DND-41 (cell line): Measurements from ENCODE around the gene PLD6.

ENCODE experiments used
- EZH2 ChIP-seq: IDR thresholded peaks from 3 replicates; pipeline ENCODE4 v1.6.1; 2012; ENCODE audit warnings: borderline replicate concordance, low read depth, mild to moderate bottlenecking, moderate library complexity, low read length, inconsistent platforms; ENCODE audit not compliant: severe bottlenecking
- TF ChIP-seq, protein P1 (sequence below): IDR thresholded peaks from 2 replicates; pipeline ENCODE4 v1.5.1; 2012; ENCODE audit warnings: borderline replicate concordance, low read length, moderate library complexity, mild to moderate bottlenecking; ENCODE audit not compliant: poor library complexity, severe bottlenecking; ENCODE audit errors: extremely low read depth

DNA sequence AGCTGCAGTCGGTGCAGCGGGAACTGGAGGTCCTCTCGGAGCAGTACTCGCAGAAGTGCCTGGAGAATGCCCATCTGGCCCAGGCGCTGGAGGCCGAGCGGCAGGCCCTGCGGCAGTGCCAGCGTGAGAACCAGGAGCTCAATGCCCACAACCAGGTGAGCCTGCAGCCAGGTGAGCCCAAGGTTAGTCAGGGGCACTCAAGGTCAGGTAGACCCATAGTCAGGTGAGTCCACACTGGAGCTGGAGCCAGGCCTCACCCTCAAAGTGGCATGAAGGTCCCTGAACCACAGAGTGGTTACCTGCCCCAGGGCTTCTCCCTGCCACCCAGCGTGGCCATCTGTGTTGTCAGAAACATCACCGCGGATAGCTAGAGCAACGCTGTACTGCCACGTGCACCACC lies 32.2 kb downstream of the PLD6 start:
- TF ChIP-seq, protein P1, sequence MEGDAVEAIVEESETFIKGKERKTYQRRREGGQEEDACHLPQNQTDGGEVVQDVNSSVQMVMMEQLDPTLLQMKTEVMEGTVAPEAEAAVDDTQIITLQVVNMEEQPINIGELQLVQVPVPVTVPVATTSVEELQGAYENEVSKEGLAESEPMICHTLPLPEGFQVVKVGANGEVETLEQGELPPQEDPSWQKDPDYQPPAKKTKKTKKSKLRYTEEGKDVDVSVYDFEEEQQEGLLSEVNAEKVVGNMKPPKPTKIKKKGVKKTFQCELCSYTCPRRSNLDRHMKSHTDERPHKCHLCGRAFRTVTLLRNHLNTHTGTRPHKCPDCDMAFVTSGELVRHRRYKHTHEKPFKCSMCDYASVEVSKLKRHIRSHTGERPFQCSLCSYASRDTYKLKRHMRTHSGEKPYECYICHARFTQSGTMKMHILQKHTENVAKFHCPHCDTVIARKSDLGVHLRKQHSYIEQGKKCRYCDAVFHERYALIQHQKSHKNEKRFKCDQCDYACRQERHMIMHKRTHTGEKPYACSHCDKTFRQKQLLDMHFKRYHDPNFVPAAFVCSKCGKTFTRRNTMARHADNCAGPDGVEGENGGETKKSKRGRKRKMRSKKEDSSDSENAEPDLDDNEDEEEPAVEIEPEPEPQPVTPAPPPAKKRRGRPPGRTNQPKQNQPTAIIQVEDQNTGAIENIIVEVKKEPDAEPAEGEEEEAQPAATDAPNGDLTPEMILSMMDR, result no peak
- no peak for TF ChIP-seq EZH2
